ENCODE results near the gene KCNIP1. TPM values are rescaled to one million over a fixed set of nuclear protein-coding genes. Genes with fewer than 3 reads are reported as not detected.

KCNIP1 gene
- polyA plus RNA-seq, 3 donors: not detected

- H3K27ac Mint-ChIP-seq: no peak overlapping the region
- H3K9ac ChIP-seq (ENCODE audit: insufficient read depth, low read length, poor library complexity, severe bottlenecking): no peak overlapping the region
- H3K9me3 ChIP-seq (replicated peaks in 1 of 2; ENCODE audit: control insufficient read depth in 1 of 2, insufficient read depth in 1 of 2, low read length in 2 of 2): no peaks in the 10 kb centered on the region
- H3K27me3 ChIP-seq (ENCODE audit: control insufficient read depth in 2 of 2, insufficient read depth in 2 of 2, low read length in 2 of 2): no peaks in the 10 kb centered on the region
- H2AFZ ChIP-seq (ENCODE audit: insufficient read depth, low read depth, low read length, poor library complexity, severe bottlenecking): no peak overlapping the region
- no peak overlapping the region for H3K27ac ChIP-seq (ENCODE audit: low read depth in 1 of 2, low read length in 2 of 2)
- H3K4me1 ChIP-seq (ENCODE audit: control insufficient read depth in 1 of 2, insufficient read depth in 2 of 2, low read length in 2 of 2): peaks cover 0 to 3% of the 10 kb centered on the region in 2 donors
- TF ChIP-seq CTCF (IDR thresholded peaks at IDR 0.05): no peak
- no peak overlapping the region for H3K4me2 ChIP-seq (replicated peaks; ENCODE audit: extremely low read depth, low read length, poor library complexity, severe bottlenecking)
- H3K27me3 Mint-ChIP-seq (ENCODE audit: low read depth in 3 of 3): peaks cover 5 to 19% (median 9%) of the 10 kb centered on the region in 3 donors
- no peaks in the 10 kb centered on the region for H3K36me3 ChIP-seq (replicated peaks in 1 of 2; ENCODE audit: control insufficient read depth in 1 of 2, insufficient read depth in 2 of 2, low read length in 2 of 2)
- no peak for DNase-seq
- no peaks in the 10 kb centered on the region for H3K79me2 ChIP-seq (ENCODE audit: insufficient read depth, low read length)
- no peaks in the 10 kb centered on the region for H4K20me1 ChIP-seq (ENCODE audit: insufficient read depth, low read length)
- intact Hi-C loops (cut with micrococcal nuclease): no loop called here
- no peaks in the 10 kb centered on the region for H3K9me3 Mint-ChIP-seq
- no peak overlapping the region for H3K4me3 ChIP-seq (replicated peaks in 1 of 3; ENCODE audit: low read depth in 2 of 3, low read length in 3 of 3)
- no peaks in the 10 kb centered on the region for H3K36me3 Mint-ChIP-seq
- WGBS (ENCODE audit: insufficient coverage): 99% methylated on average over 9 of the region's 12 CpGs
- H3K4me3 Mint-ChIP-seq: no peak overlapping the region
- peaks cover 6% of the 10 kb centered on the region for H3K4me1 Mint-ChIP-seq
These were observed 269.5 kb downstream of the KCNIP1 start for GRCh38 chr5:170773024-170773985.

GRCh38 chr5:170774831-170775230 lies 271.0 kb downstream of the KCNIP1 start:
- Mint-ChIP-seq H3K9me3 (no peaks in the 10 kb centered on the region), H3K27ac (peak overlapping the region in 1 of 7 donors; percentile 54), H3K27me3 (ENCODE audit: low read depth in 3 of 3) (peaks cover 2 to 14% (median 6%) of the 10 kb centered on the region in 3 donors), H3K4me1 (peaks cover 6% of the 10 kb centered on the region), H3K36me3 (no peaks in the 10 kb centered on the region), H3K4me3 (no peak overlapping the region)
- no peaks in the 10 kb centered on the region for H3K36me3 ChIP-seq (replicated peaks in 1 of 2; ENCODE audit: control insufficient read depth in 1 of 2, insufficient read depth in 2 of 2, low read length in 2 of 2)
- no peak for DNase-seq
- no peak overlapping the region for H3K27ac ChIP-seq (ENCODE audit: low read depth in 1 of 2, low read length in 2 of 2)
- no peaks in the 10 kb centered on the region for H4K20me1 ChIP-seq (ENCODE audit: insufficient read depth, low read length)
- no peak overlapping the region for H3K9ac ChIP-seq (ENCODE audit: insufficient read depth, low read length, poor library complexity, severe bottlenecking)
- H3K4me3 ChIP-seq (replicated peaks in 1 of 3; ENCODE audit: low read depth in 2 of 3, low read length in 3 of 3): no peak overlapping the region
- H2AFZ ChIP-seq (ENCODE audit: insufficient read depth, low read depth, low read length, poor library complexity, severe bottlenecking): no peak overlapping the region
- intact Hi-C loops (cut with micrococcal nuclease): no loop called here
- 88% methylated on average over 4 of the region's 5 CpGs for WGBS (ENCODE audit: insufficient coverage)
- H3K4me2 ChIP-seq (replicated peaks; ENCODE audit: extremely low read depth, low read length, poor library complexity, severe bottlenecking): no peak overlapping the region
- no peaks in the 10 kb centered on the region for H3K9me3 ChIP-seq (replicated peaks in 1 of 2; ENCODE audit: control insufficient read depth in 1 of 2, insufficient read depth in 1 of 2, low read length in 2 of 2)
- no peak for TF ChIP-seq CTCF (IDR thresholded peaks at IDR 0.05)
- H3K79me2 ChIP-seq (ENCODE audit: insufficient read depth, low read length): no peaks in the 10 kb centered on the region
- H3K27me3 ChIP-seq (ENCODE audit: control insufficient read depth in 2 of 2, insufficient read depth in 2 of 2, low read length in 2 of 2): no peaks in the 10 kb centered on the region
- peaks cover 0 to 3% of the 10 kb centered on the region in 2 donors for H3K4me1 ChIP-seq (ENCODE audit: control insufficient read depth in 1 of 2, insufficient read depth in 2 of 2, low read length in 2 of 2)
